Left forelimb (tissue), 1 donor: Measurements from ENCODE around the gene COLEC12.

Source experiments
- DNase-seq: peaks from one replicate; pipeline ENCODE4 v3.0.0-alpha.2; 2018; ENCODE audit warnings: low spot score

Gene COLEC12

DNA sequence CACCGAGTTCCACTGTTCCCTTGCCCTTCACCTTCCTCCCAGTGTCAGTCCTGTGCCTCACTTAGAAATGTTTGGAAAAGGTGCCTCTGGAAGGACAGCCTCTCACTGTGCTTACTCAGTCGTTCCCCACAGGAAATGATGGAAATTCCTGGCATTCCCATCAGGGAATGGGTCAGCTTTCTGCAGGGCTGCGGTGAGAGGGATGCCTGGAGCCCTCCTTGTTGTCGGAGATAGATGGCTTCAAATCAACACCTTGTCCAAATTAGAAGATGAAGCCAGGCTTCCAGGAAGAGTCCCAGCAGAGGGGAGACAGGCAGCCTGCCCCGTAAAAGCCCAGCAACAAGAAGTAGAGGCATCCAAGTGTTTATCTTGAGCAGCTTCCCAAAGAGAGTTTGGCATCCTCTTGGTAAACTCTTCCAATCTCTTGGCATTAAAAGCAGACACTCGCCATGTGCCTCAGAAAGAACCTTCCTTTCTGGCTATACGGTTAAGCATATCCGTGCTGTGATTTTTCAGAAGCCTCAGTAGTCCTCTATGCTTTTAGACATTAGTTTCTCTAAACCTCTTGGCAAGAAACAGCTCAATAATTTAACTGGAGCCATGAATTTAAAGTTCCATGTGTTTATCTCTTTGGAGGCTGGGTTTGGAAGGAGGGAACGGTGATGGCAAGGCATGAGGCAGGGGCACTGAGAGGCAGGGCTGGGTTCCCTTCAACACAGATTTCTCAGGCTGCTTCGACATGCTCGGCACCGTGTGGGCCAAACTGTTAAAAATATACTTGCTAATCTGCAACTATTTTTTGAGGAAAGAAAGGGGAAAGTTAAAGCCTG is 25.1 kb downstream of the COLEC12 start:
- DNase-seq = no peak

DNA sequence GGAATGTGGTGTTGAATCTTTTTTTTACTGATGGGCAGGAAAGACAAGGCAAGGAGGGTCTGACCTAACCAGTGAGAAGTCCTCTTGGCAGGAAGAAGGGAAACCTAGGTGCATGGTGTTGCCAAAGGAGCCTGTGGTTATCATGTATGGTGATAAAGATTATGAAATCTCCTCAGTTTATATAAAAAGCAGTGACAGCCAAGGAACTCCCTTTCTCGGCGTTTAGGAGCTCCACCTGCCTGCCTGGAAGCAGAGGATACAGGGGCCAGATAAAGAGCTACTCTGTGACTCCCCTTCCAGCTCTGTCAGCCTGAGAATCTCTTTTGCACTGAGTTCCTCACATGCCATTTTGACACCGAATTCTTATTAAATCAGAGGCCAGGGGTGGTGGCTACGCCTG is 26.1 kb downstream of the COLEC12 start:
- DNase-seq = no peak

DNA sequence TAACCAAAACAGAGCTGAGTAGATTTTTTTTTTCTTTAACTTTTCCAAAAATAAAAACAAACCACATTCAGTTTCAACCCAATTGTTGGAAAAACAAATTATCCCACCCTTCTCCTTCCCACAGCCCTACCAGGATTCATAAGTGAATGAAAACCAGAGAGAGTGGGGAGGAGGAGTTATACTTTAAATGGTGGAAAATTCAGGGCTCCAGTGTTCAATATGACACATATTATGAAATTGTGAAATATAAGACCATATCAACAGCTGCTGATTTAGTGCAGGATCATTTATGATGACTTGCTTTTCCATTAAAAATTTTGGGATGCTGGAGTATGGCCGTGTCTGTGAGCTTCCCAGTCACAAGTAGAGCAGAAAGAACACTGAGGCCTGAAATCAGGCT is 26.7 kb downstream of the COLEC12 start:
- DNase-seq = no peak

DNA sequence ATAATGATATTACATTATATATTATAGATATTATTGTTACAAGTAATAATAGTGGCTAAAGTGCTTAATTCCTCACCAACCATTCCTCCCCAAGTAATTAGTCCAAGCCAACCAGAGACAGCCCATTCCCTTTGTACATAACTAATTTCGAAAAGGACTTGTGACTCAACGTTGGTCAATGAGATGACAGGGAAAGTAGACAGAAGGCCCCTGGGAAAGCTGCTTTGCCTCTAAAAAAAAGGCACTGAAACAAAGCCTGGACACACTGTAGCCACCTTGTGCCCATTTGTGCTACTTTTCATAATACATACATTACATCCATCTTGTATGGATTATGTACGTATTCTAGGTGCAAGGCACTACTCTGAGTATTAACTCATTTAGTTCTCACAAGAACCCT is 28.8 kb downstream of the COLEC12 start:
- no peak for DNase-seq

DNA sequence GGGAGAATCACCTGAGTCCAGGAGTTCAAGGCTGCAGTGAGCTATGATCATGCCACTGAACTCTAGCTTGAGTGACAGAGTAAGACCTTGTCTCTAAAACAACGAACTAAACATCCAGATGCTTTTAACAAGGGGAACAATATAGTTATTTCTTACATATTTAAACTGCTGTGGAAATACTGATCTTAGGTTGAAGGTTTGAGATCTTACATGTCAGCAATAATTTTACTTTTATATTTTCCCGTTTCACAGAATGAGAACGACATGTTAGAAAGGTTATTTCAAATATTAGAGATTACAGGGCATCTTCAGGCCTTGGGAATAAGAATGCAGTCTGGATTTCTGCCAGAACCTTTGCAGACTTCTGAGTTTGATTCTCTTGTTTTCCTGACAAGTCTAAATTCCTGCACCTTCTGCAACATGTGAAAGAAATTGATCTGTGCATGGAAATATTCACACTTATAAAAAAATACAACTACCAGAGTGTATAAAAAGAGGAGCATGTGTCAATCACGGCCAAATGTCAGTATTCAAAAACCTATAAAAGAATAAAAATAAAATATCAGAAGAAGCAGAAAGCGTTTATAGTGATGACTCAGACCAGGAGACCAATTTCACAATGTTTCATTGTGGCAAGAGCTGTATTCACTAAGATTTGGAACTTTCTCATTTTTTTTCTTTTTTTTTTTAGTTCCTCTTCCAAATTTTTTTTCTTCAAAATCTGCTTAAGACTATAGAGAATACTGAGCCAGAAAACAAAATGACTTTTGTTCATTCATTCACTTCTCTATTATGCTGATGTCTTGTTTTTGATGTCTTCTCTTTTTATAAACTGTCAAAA is 29.6 kb downstream of the COLEC12 start:
- no peak for DNase-seq

DNA sequence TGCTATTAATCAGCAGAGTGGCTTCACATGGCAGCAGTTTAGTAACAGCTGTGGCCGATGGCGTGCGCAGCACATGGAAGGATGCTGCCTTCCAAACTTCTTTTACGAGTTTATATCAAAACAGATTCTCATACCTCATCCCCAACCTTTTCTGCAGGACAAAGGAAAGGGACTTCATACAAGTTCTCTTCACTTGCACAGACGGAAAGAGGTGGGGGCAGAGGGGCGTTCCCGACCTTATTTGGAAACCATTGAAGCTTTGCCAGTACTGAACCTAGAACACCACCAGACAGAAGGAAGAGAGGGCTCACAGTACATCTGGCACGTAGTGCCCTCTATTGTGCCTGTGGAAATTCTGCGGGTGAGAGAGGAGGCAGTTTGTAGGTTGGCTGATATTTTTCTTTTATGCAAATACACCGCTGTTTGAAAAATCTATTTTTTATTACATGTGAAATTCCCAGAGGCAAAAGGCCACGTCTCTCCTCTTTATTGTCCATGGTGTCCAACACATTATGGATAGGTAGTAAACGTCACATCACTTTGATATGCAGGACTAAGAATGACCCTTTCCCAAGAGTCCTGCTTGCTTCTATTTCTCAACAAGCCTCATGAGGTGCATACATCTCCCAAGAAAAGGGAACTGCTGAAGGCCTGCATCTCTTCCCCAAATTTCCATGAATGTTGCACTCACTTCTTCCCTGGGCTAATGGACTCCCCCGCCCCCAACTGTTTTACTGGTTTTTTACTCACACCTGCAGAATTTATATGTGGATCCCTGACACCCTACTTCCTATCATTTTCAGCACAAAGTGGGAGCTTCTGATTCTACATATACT is 31.3 kb downstream of the COLEC12 start:
- no peak for DNase-seq

DNA sequence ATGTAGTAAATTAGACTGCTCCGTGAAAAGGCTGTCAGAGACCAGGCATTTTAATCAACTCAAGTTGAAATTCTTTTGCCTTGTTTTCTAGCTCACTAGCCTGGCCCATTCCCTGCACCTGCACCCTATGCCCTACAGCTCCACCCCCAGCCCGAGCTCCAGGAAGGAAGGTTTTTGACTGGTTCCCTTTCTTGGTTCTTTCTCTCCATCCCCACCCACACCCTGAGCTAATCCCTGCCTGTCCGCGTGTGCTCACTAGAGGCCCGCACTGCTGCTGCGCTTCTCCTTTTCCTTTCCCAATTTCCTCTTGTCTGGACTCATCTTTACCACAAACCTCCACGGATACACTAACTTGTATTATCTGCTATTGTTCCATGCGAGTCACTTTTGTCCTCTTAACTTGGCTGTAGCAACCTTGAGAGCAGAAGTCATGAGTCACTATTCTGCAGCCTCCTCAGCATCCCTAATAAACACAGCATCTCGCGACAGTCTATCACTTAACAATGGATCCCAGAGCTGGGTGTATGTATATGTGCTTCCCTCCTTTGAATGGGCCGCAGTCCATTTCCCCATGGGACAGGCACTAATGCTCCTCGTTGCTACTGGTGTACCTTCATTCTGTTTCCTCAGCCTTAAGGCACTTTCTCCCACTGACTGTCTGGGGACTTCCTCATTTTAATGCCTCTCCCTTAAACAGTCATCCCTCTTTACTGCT is 36.5 kb downstream of the COLEC12 start:
- no peak for DNase-seq

DNA sequence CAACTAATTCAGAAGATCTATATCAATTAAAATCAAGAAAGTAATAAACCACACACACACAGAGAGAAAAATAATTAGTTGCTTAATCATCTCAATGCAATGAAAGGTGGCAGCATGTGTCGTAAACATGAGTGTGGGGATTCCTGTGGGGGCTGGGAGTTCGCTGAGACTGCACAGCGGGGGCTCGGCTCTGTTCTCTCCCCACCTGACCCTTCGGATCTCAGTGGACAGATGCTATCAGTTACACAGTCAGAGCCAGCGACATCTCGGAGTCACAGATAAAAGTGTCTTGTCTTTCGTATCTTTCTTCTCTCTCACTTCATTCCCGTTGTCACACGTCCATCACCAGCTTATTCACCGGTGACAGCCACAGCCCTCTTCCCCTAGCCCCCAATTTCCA is 37.1 kb downstream of the COLEC12 start:
- no peak for DNase-seq

DNA sequence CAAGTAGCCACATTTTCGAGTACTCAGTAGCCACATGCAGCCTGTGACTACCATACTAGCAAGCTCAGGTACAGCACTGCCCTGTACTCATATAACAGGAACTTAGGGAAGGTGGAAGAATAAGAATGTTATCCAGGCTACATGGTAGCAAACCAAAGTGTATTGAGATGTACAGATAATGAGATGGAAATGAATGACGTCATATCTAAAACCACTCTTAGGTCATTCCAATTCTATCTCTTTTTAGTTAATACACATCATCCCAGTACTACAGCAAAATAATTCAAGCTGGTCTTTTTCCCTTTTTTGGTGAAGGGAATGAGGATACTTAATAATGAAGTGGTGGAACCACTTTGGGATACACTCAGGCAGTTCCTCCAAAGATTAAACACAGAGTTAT is 38.7 kb downstream of the COLEC12 start:
- no peak for DNase-seq

DNA sequence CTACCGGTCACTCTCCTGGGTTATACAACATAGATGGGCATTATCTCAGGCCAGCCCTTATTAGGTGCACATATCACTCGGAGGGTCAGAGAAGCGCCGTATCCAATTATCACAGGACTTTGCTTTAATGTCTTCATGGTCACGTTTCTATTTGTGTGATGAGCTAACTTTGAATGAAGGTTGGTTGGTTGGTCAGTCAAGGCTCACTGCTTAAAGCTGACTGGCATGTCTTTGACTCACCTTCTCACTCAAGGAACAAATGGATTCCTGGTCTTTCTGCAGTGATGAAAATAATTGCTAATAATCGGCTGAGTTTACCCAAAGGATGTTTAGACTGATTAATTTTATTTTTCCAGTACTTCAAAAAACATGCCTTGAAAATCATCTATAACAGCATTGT is 39.7 kb downstream of the COLEC12 start:
- DNase-seq = no peak

DNA sequence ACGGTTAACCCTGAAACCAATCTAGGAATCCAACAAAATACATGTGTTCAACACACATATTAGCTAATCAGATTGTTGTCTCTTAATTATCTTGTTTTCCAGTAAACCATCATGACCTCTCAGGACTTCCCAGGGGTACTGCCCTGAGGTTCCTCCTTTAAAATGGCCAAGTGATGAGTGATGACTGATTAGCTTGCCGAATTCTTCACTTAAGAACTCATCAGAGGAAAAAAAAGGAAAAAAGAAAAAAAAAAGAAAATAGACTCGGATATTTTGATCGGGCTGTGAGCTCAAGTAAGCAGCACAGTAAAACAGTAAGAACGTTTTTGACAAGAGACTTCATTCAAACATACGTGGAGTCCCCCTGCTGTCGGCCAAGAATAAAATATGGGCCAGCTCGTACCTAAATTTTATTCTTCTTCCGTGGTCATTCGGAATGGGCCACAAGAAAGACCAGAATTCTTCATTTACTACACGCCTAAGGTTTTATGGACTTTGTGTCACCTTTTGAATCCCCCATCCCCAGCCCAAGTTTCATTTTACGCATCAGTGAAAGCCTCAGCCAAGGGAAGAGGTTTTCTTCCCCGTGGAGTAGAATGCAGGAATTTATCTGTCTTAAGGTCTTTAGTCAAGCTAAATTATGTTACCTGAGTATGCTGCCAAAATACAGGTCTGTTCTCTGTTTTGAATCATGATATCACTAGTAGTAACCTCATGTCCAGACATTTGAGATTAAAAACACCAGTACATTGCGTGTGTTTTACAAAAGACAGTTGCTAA is 40.5 kb downstream of the COLEC12 start:
- no peak for DNase-seq

DNA sequence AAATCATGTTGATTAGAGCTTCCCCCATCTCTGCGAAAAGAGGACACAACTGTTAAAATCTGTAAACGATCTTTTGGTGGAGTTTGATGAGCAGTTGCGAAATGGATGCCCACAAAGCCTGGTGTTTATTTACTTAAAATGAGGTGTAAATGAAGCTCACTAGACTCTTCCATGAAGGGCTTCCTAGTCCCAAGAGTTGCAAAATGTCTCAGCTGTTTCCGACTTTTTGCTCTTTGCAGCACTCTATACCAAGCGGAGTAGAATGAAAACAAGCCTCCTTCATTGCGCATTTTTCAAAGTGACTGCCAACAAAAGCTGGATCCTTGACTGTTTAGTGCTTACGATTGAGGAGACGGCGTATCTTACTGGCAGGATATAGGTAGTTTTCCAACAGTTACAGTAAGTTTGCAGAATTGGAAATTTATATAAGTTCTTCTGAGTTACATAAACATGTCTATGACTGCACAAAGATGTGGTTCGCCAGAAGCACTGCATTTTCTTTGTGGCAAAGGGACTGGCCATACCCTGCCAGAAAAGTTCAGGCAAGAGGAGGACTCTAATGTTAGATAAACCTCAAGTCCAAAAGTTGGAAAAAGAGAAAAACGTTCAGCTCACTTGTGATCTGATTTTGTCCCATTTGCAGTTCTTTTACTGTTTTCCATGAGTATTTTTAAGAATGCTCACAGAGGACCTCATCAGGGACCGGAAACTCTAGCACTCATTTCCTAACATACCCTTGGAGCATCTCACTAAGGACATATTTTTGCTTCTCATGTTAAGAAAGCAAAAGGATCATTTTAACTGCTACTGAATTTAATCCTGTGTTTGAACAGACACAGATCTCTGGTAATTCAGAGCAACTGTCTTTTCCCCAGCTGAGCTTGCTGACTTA is 42.7 kb downstream of the COLEC12 start:
- DNase-seq = no peak

DNA sequence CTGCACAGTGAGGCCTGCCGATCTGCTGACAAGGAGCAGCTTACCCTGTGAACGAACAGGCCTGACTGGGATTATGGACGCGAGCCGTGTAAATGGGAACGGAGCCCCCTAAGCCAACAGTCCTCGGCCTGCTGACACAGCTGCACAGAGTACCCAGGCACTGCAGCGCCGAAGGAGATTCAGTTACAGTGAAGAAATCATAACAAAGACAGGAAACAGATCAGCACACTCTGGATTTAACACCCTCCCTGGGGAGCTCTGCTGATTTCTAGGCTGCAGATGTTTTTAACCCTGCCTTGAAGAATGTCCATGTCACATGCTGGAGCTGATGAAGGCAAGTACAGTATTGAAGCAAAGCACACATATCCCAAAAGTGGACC is 43.4 kb downstream of the COLEC12 start:
- peak; percentile 85 for DNase-seq

DNA sequence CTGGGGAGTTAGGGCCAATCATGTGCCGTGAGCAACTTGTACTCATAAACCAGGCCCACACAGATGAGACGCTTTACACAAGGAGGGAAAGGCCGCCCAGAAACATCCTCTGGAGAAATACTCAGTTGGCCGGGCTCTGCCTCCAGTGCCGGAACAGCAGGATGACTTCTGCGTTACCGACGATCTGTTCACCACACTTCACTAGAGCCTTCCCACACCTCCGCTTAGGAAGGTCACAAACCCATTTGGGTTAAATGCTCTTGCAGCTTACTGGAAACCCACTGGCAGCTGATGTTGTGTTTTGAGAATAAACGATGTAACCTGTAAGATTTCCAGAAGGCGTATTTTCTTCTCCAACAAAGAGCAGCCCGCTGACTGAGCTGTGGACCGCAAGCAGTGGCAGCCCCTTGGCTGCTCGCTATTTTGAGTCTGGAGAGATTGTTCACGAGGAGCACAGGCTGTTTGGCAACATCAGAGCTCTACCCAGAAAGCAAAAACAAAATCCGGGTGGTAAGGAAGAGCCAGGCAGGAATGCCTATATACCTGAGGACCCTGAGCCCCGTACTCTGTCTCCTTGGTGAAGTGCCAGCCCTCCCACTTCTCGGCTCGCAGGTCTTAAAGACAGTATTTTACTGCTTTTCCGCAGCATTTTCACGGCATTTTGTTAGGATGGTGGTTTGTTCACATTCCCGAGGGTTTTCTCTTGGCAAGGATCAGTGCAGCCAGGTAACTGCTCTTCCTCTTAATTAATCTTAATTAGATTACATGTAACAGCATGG is 44.0 kb downstream of the COLEC12 start:
- DNase-seq = peak; percentile 88

DNA sequence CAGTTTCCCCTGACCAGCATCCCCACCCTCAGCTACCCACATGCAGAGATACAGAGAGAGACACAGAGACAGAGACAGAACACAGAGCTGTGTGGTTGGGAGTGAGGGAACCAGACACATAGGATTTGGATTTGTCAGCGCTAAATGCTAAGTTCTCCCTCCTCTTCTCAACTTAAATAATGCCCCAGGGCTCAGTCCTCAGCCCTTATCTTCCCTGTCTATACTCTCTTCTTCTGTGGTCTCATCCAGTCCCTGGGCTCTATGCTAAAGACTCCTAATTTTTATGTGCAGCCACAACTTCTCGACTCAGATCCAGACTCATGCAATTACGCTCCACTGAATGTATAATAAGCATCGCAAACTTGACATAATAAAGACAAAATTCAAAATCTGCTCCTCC is 47.1 kb downstream of the COLEC12 start:
- no peak for DNase-seq

DNA sequence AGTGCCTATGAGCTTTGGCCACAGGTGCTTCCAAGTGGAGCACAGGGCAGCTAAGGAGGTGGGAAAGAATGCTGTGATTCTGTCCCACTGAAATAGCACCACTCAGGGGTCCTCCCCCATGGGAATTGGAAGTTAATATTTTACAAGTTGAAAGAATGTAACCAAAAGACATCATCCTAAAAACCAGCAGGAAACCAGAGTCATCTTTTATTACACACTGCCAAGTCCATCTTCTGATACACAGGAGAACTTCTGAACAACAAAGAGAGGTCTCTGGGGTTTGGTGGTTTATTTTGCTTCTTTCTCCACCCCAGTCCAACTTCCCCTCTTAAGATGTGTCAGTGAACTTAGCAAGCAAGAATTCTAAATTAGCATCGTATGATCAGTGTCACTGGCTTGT is 47.7 kb downstream of the COLEC12 start:
- no peak for DNase-seq

DNA sequence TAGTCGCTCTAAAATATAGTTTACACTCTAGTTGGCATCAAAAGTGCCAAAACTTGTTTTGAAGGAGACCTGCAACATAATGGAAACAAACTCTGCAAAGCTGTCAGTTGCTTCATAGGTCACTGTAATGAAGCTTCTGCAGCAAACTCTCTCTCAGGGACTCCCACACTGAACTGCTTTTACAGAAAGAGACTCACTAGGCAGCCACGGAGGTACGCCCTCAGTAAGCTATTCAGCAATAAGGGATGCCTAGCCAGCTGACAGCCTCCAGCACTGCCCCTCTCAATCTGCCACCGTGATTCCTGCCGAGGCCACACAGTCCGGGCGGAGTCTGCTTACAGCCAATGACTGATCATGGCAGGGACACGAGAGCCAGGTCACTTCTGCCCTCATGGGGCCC is 51.1 kb downstream of the COLEC12 start:
- no peak for DNase-seq

DNA sequence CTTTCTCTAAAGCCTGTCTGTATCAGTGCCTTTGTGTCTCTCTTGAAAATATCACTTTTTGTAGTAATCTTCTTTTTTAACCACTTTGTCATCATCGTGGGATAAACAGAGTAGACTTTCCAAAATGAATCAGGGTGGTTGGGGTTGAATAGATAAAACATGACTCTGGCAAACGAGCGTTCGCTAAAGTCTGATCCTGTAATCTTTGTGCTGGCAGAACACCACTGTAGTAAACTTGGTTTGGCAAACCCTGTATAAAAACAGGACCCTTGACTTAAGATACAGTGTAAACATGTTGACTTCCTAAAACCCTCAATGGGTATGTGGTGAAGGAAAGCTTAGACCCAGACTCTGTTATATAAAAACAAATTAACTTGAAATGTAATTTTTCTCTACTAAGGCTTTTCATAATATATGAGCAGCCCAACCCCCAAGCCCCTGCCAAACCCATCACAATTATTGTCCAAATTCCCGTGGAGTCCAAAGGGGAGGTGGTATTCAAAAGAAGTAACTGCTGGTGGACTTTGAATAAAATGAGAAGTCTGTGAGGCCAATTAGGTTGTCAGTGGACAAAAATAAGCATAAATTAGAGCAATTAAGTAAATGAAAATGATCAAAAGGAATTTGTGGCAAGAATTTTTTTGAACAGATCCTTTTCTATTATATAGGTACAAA is 52.2 kb downstream of the COLEC12 start:
- DNase-seq = no peak
